Stimulated activated CD8-positive, alpha-beta memory T cell treated with anti-CD3 and anti-CD28 coated beads, Interleukin-2, amount 100 ng/mL, for 1 hour (primary cell): Measurements from ENCODE around the gene ALG9.
A peak's percentile ranks its signal among the peaks of the same experiment; 100 is the strongest.
"Not testable (repeated sequence)": the region's sequence is repeated elsewhere in the genome, so short reads cannot be mapped to it uniquely, and the experiment has no call there.

Experiments used
- DNase-seq, 2 donors: peaks; one replicate each; pipeline ENCODE4 v3.0.0-alpha.2; 2020; ENCODE audit warnings: low read depth in 2 of 2

ALG9 gene, protein sequence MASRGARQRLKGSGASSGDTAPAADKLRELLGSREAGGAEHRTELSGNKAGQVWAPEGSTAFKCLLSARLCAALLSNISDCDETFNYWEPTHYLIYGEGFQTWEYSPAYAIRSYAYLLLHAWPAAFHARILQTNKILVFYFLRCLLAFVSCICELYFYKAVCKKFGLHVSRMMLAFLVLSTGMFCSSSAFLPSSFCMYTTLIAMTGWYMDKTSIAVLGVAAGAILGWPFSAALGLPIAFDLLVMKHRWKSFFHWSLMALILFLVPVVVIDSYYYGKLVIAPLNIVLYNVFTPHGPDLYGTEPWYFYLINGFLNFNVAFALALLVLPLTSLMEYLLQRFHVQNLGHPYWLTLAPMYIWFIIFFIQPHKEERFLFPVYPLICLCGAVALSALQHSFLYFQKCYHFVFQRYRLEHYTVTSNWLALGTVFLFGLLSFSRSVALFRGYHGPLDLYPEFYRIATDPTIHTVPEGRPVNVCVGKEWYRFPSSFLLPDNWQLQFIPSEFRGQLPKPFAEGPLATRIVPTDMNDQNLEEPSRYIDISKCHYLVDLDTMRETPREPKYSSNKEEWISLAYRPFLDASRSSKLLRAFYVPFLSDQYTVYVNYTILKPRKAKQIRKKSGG

DNA sequence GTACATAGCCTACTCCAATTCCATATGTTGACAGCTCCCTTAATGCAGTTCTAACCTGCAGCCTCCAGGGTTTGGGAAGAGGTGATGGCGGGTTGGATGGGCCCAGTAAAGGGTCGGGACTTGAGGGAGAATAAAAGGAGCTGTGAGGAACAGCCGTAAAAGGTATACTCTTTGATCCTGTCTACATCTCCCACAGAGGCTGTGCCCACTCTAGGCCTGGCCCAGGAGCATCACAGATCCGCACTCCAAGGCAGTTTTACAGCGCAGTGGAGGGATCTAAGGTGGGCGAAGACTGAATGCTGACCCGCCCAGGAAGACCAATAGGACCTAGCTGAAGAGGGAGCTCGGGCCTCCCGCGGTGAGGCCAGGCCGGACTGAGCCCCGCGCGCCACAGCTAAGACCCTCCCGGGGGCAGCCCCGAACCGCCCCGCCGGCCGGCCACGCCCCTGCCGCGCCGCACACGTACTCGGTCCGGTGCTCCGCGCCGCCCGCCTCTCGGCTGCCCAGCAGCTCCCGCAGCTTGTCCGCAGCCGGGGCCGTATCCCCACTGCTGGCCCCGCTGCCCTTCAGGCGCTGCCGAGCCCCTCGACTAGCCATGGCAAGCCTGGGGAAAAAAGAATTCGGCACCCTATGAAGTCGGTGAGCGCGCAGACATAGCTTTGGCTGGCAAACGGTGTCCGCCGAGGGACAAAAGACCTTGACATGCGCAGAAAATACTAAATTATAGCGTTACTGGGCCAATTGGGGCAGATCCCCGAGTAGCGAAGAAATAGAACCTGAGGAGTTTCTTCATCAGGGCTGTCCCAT is at the start of gene ALG9:
Gene ALG9, minus strand, starts transcription at position 696 of the 807 bp plus-strand sequence. Its CDS starts 99 bp downstream, at position 597.
- DNase-seq, result peak; percentile 74 to 80

DNA sequence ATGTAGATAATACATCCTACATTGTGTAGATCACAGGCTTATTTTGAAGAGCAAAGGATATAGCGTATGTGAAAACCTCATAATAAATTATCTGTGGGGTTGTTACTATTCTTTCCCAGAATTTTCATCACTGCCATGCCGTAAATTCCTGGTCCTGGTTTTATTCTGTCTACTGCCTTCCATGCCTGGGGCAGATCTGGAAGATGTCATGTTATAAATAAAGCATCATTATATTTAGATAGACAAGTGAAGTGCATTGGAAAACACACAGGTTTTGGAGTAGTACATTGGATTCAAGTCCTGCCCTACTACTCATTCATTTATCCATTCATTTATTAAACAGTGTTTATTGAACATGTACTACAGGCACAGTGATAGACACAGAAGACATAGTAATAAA is 49.5 kb upstream of the ALG9 start:
- no peak for DNase-seq

DNA sequence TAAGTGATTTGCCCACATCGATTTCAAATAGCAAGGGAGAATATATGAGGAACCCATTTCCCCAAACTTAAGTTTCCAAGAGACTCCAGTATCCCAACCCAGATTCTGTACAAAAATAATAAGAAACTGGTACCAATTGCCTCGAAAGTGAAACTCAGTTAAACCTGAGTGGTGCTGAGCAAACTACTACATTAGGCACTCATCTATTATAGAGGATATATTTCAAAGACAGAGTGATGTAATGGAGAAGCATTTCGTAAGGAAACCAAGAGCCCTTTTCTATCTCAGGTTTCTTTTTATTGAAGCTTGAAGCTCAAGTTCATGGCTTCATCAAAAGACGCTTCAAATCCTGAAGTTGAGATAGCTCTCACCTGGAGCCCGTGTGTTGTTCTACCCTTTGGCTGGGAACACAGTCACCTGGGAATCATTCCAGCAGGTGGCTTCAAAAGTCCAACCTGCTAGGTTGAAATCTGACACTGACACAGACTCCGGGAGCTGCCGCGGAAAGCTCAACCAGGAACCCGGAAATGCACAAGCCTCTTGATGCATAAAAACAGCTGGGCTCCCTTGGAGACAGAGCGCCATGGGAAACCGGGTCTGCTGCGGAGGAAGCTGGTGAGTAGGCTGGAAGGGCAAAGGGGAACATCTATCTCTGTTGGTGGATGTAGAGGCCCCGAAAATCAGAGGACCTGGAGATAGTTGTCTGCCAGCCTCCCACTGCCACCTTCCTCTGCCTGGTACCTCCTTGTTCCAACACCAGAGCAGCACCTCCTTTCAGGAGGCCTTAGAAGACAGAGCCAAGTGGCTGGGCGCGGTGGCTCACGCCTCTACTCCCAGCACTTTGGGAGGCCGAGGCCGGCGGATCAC is 47.2 kb upstream of the ALG9 start, which contains the start of gene C11orf52:
Gene C11orf52, plus strand, starts transcription at position 524 of the 867 bp plus-strand sequence. Its CDS starts 60 bp downstream, at position 584.
- DNase-seq, result no peak

DNA sequence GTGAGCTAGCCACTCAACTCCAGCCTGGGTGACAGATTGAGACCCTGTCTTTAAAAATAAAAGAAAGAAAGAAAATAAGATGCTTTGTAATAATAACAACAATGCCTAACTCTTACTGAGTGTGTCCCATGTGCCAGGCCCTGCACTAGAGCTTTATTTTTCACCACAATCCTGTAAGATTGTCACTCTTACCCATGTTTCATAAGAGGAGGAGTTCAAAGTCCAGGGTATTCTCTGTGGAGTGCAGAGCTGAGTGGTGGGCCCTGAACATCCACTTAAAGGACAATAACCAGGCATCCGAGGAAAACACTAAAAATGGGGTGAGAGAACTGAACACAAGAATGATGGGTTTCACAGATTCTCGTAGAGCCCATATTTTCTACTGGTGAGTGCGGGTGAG is 46.4 kb upstream of the ALG9 start:
- no peak for DNase-seq

DNA sequence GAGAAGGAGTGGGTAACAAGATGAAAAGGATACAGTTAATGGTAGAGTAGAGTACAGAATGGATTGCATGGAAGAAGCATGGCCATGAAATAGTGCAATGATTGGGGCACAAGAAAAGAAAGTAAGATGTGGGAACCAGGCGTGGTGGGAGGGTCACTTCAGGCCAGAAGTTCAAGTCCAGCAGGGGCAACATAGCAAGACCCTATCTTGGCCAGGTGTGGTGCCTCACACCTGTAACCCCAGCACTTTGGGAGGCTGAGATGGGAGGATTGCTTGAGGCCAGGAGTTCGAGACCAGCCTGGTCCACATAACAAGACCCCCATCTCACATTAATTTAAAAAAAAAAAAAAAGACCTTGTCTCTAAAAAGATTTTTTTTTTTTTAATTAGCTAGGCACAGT is 45.9 kb upstream of the ALG9 start:
- DNase-seq, result no peak

DNA sequence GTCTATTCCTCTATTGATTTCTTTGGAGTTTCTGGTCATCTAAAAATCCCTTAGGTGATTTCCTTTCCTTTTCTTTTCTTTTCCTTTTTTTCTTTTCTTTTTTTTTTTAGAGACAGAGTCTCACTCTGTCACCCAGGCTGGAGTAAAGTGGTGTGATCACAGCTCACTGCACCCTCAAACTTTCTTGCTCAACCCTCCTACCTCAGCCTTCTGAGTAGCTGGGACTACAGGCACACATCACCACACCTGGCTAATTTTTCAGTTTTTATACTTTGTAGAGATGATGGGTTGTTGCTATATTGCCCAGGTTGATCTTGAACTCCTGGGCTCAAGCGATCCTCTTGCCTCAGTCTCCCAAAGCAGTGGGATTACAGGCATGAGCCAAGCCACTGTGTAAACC is 45.4 kb upstream of the ALG9 start:
- DNase-seq, result no peak

DNA sequence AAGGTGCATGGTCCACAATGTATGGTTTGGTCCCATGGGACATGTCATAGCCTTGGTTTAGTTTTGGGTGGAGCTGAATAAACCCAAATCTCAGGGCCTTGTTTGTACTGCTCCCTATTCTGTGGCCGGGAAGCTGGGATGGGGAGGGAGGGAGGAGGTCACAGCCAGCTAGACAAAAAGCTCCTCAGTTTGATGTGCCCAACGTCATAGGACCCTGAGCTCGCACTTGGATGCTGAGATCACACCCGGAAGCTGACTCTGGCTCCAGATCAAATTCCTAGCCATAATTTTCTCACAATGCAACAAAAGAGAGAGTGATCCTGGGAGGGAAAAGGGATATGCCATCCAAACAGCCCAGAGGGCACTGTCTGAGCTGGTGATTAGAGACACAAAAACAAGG is 42.6 kb upstream of the ALG9 start:
- no peak for DNase-seq

DNA sequence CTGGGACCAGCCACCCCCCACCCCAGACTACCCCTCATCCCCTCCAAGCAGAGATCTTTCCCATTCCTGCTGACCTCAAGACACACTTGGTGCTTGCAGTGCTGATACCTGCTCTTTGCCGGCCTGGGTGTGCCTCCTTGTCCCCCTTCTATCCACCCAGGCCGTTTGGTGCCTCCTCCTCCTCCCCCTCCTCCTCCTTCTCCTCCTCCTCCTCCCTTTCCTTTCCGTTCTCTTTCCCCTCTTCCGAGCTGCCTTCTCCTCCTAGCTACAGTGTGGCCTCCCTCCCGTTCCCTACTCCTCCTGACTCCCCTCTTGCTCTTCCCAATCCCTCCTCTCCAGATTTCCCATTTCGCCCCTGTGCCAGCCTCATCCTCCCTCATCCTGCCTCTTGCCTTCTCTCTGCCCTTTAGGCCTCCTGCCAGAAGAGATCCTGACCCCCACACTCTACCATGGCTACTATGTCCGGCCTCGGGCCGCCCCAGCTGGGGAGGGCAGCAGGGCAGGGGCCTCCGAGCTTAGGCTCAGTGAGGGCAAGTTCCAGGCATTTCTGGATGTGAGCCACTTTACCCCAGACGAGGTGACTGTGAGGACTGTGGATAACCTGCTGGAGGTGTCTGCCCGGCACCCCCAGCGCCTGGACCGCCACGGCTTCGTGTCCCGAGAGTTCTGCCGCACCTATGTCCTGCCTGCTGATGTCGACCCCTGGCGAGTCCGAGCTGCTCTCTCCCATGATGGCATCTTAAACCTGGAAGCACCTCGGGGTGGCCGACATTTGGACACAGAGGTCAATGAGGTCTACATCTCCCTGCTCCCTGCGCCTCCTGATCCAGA is 41.9 kb upstream of the ALG9 start:
- no peak for DNase-seq

DNA sequence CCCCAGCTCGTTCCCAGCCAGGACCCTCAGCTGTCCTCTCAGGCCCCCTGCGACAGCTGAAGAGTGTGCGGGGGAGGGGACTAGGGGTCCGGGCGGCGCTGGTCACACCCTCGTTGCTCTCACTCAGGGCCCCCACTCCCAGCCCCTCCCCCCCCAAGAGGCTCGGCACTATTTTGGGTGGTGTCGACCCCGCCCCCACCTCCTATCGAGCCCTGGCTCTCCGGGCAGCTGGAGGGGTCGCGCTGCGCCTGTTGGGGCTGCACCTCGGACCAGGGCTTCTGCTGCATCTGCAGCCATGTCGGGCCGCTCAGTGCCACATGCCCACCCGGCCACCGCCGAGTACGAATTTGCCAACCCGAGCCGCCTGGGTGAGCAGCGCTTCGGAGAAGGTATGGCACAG is 41.2 kb upstream of the ALG9 start, which contains the start of gene HSPB2:
Gene HSPB2, plus strand, starts transcription at position 200 of the 400 bp plus-strand sequence. Its CDS starts 96 bp downstream, at position 296.
- DNase-seq, result no peak

DNA sequence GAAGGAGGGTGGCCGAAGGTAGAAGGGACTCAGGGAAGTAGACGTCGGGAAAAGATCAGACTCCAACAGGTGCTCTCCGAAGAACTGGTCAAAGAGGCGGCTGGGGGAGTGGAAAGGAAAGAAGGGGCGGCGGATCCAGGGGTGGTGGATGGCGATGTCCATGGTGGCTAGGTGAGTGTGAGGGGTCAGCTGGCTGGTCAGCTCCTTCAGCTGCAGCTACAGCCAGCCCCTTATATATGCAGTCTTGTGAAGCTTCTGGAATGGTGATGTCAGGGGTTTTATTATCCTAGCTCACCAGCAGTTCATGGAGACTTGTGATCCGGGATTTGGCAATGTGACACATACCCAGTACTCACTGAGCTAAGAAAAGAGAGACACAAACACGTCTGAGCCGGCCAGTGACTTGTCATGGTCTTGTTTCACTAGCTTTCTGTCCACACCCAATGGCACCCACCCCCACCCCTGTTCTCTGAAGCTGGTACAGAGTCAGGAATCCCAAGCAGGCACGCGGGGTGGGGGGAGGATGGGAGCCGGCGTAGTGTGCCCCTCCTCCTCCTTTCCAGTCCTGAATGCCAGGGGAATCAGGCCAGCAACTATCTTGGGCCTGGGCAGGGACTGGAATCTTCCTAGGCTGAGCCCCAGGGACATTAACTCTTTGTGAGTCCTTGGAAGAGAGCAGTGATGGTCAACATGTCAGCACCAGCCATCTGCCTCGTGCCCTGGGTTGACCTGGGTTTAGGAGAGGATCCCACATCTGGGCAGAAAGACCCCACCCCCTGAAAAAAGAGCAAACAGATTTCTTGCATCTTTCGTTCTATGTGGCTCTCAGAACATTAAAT is 40.4 kb upstream of the ALG9 start, which contains the start of gene CRYAB:
Gene CRYAB, minus strand, starts transcription at position 208 of the 839 bp plus-strand sequence. Its CDS starts 46 bp downstream, at position 162.
- no peak for DNase-seq

DNA sequence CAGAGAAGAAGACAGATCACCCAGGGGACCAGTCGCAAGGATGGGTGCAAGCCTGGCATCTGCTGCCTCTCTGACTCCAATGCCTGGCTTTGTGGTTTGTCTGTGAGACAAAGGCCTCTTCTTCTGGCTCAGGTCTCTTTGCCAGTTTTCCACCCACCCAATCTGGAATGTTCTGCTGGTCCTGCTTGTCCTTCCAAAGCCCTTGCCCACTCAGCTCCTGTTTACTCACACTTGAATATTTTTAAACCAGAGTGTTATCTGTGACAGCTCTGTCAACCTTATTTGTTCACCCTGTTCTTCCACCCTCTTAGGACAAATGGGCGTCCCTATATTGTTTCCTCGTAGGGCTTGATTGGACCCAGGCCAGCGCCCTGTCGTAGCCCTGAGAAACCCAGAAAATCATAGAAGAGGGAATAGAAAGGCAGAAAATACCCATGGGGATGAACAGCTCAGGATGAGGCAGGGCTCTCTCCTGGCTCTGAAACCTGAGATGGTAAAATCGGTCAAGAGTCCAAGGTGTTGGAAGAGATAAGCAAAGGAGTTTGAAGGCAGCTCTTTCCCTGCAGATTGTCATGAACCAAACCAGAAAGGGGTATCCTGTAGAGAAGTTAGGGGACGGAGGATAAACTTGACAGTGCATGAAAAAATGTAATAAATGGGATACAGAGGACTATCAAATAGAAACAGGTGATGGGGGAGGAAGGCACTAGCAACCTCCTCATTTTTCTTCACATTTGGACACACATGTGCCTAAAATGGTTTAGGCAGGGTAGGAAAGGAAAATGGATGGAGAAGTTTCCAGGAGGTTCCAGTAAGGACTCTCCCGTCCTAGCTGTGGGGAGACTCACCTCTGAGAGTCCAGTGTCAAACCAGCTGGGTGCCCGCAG is 39.5 kb upstream of the ALG9 start:
- no peak for DNase-seq

DNA sequence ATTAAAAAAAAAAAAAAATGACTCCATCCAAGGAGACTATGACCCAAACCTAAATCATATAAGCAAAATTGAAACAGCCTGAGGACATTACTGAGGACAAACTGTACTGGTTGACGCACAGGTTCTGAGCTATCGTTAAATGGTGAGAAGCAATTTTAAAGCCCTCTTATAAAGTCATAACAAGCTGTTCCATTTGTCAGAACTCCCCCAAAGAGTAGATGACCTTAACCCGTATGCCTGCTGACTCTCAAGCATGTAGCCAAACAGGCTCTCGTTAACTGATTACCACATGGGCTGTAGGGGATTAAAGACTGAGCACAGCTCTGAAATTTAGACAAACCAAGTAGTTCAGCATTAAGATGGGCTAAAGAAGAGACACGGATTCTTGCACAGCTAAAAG is 38.0 kb upstream of the ALG9 start:
- no peak for DNase-seq

DNA sequence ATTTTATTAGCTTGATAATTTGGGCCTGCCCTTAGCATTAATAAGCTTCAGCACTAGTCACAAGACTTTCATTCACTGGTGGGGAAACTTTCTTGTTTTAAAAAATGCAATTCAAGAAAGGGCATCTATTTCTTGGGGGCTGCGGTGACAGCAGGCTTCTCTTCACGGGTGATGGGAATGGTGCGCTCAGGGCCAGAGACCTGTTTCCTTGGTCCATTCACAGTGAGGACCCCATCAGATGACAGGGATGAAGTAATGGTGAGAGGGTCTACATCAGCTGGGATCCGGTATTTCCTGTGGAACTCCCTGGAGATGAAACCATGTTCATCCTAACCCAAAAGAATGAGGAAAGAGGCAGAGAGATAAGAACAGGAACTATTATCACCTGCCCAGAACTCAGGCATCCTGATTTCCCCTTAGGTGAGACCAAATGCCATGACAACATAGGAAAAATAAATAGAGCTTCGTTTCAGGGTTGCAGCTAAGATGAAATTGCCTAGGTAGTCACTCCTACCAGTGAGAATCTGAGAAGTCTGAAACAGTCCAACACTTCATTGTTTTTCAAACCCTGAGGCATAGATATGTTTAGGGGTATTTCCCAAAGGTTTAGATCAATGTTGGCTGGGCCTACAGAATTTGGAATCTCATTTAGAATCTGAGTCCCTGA is 37.4 kb upstream of the ALG9 start:
- DNase-seq, result no peak

DNA sequence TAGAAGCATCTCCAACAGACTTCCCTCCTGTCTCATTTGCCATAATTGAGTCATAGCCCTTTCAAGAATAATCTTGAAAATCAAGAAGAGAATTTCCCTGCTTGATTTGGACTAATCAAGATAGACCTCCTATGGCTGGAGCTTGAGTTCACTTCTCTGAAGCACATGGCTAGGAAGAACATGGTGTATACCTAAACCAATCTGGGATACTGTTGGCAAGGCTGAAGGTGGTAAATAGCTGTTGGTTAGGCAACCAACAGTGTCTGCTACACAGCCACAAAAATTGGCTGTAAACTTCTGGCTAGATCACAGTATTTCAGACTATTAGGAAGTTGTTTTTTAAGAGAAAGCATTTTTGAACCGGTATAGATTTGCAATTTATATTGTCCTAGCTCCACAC is 35.3 kb upstream of the ALG9 start:
- no peak for DNase-seq

DNA sequence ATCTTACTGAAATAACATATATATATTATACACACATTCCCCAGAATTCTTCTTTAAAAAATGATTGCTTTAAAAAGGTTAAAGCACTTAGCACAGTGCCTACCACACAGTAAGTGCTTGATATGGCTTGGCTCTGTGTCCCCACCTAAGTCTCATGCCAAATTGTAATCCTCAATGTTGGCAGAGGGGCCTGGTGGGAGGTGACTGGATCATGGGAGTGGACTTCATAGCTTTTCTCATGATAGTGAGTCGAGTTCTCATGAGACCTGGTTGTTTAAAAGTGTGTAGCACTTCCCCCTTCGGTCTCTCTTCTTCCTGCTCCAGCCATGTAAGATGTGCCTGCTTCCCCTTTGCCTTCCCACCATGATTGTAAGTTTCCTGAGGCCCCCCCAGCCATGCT is 34.0 kb upstream of the ALG9 start:
- DNase-seq, result no peak

DNA sequence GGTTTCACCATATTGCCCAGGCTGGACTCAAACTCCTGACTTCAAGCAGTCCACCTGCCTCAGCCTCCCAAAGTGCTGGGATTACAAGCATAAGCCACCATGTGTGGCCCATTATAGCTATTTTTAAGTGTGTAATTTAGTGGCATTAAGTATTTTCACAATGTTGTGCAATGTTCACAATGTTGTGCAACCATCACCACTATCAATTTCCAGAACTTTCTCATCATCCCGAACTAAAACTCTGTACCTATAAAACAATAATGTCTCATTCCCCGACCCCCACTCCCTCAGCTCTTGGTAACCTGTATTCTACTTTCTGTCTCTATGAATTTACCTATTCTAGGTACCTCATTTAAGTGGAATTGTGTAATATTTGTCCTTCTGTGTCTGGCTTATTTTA is 15.5 kb upstream of the ALG9 start:
- no peak for DNase-seq

DNA sequence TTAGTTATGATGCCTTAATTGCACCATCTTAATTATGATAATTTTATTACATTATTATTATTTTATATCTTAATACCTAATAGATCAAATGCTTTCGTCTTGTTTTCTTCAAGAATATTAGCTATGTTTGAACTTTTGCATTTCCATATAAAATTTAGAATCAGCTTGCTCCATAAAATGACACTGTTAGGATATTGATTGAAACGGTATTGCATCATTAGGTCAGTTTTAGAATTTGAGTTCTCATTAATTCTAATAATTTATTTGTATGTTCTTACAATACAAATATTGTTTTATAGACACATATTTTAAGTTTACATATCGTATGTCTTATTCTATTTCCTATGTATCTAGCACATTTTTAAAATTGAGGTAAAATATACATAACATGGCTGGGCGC is 14.7 kb upstream of the ALG9 start:
- no peak for DNase-seq

DNA sequence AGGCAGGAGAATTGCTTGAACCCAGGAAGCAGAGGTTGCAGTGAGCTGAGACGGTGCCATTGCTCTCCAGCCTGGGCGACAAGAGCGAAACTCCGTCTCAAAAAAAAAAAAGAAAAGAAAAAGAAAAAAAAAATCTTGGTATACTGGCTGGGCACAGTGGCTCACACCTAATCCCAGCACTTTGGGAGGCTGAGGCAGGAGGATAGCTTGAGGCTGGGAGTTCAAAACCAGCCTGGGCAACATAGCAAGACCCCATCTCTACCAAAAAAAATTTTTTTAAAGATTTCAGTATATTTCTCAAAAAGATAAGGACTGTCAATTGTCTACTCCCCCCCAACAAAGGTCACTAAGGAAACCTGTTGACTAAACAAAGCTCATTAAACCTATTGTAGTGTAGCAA is 13.7 kb upstream of the ALG9 start:
- DNase-seq, result not testable (repeated sequence)
